WTC11 (cell line): ENCODE measurements around the gene AHSG. TPM values are rescaled to one million over a fixed set of nuclear protein-coding genes. Genes with fewer than 3 reads are reported as not detected.

Source experiments
- ATAC-seq: fragments of 200-7000 bp; cut with Tn5 transposase; 2 replicates; pipeline ENCODE4 v1.10.0; 2021; ENCODE audit warnings: mild to moderate bottlenecking, moderate library complexity
- CTCF ChIA-PET: fragments of 300-600 bp; sonication (Branson Sonifier 250); formaldehyde crosslinking; loops from one replicate; lab custom pipeline; 2021; ENCODE audit warnings: antibody characterized with exemption; lab: Charles Lee
- POLR2A ChIA-PET: fragments of 350-600 bp; sonication (Branson Sonifier 250); formaldehyde crosslinking; loops from one replicate; lab custom pipeline; 2021; ENCODE audit warnings: antibody characterized with exemption; lab: Charles Lee
- DNase-seq: peaks from one replicate; pipeline ENCODE4 v3.0.0; 2021; ENCODE audit warnings: low spot score
- H3K27ac Mint-ChIP-seq: 2 replicates; pipeline ENCODE4 v1.8.0; 2021; ENCODE audit warnings: mixed read lengths
- H3K27me3 Mint-ChIP-seq: 2 replicates; pipeline ENCODE4 v1.8.0; 2021; ENCODE audit warnings: low read depth, mild to moderate bottlenecking, moderate library complexity, mixed read lengths
- H3K36me3 Mint-ChIP-seq: 2 replicates; pipeline ENCODE4 v1.8.0; 2021; ENCODE audit warnings: mixed read lengths
- H3K4me1 Mint-ChIP-seq: 2 replicates; pipeline ENCODE4 v1.8.0; 2022; ENCODE audit warnings: mixed read lengths
- H3K4me3 Mint-ChIP-seq: 2 replicates; pipeline ENCODE4 v1.8.0; 2021; ENCODE audit warnings: mild to moderate bottlenecking, moderate library complexity, mixed read lengths
- H3K9me3 Mint-ChIP-seq: 2 replicates; pipeline ENCODE4 v1.8.0; 2021; ENCODE audit warnings: mixed read lengths
- ELF4 ChIP-seq: sonication (generic); formaldehyde crosslinking; IDR thresholded peaks from 2 replicates; pipeline ENCODE4 v1.8.1; 2022; ENCODE audit warnings: low read depth, mild to moderate bottlenecking, moderate library complexity, missing genetic modification reagents
- EMX1 ChIP-seq: fragments of 250-450 bp; sonication (Bioruptor Pico); IDR thresholded peaks from 2 replicates; pipeline ENCODE4 v1.8.0; 2021; ENCODE audit warnings: mild to moderate bottlenecking
- FOXK1 ChIP-seq: sonication (generic); formaldehyde crosslinking; IDR thresholded peaks from 2 replicates; pipeline ENCODE4 v1.8.0; 2022; ENCODE audit warnings: mild to moderate bottlenecking, moderate library complexity, missing genetic modification reagents
- GTF2I ChIP-seq: fragments of 250-450 bp; sonication (Bioruptor Pico); conservative IDR thresholded peaks from 2 replicates; pipeline ENCODE4 v1.4.0; 2021; ENCODE audit warnings: mild to moderate bottlenecking
- MYBL2 ChIP-seq: sonication (generic); formaldehyde crosslinking; IDR thresholded peaks from 2 replicates; pipeline ENCODE4 v1.8.1; 2023; ENCODE audit warnings: mild to moderate bottlenecking, moderate library complexity, missing genetic modification reagents
- NFATC4 ChIP-seq: fragments of 250-450 bp; sonication (Bioruptor Pico); IDR thresholded peaks from 2 replicates; pipeline ENCODE4 v1.9.0; 2021; ENCODE audit warnings: mild to moderate bottlenecking
- NR2C2 ChIP-seq: sonication (generic); formaldehyde crosslinking; IDR thresholded peaks from 2 replicates; pipeline ENCODE4 v1.8.0; 2022; ENCODE audit warnings: mild to moderate bottlenecking, missing genetic modification reagents
- SMAD3 ChIP-seq: sonication (generic); formaldehyde crosslinking; IDR thresholded peaks from 2 replicates; pipeline ENCODE4 v1.8.0; 2022; ENCODE audit warnings: missing genetic modification reagents, mild to moderate bottlenecking, borderline replicate concordance
- STAT6 ChIP-seq: sonication (generic); formaldehyde crosslinking; conservative IDR thresholded peaks from 2 replicates; pipeline ENCODE4 v1.8.1; 2023; ENCODE audit warnings: mild to moderate bottlenecking, low read depth, missing genetic modification reagents, moderate library complexity
- TEAD1 ChIP-seq: sonication (generic); formaldehyde crosslinking; IDR thresholded peaks from 2 replicates; pipeline ENCODE4 v1.8.0; 2022; ENCODE audit warnings: mild to moderate bottlenecking, missing genetic modification reagents
- TEAD4 ChIP-seq: sonication (generic); formaldehyde crosslinking; IDR thresholded peaks from 2 replicates; pipeline ENCODE4 v1.8.0; 2022; ENCODE audit warnings: mild to moderate bottlenecking, missing genetic modification reagents
- ZNF232 ChIP-seq: sonication (generic); formaldehyde crosslinking; IDR thresholded peaks from 2 replicates; pipeline ENCODE4 v1.8.0; 2022; ENCODE audit warnings: mild to moderate bottlenecking, missing genetic modification reagents
- ZNF396 ChIP-seq: fragments of 250-450 bp; sonication (Bioruptor Pico); IDR thresholded peaks from 2 replicates; pipeline ENCODE4 v1.8.0; 2021; ENCODE audit warnings: mild to moderate bottlenecking, moderate library complexity, borderline replicate concordance
- total RNA-seq: library from RNA; stranded (reverse); gene quantifications from 3 replicates; pipeline ENCODE4 v1.2.3, GENCODE V29; 2021
- TF ChIP-seq, protein P1 (sequence below): fragments of 250-450 bp; sonication (Bioruptor Pico); conservative IDR thresholded peaks from 2 replicates; pipeline ENCODE4 v1.9.0; 2021; ENCODE audit warnings: mild to moderate bottlenecking
- TF ChIP-seq, protein P2 (sequence below): sonication (generic); formaldehyde crosslinking; IDR thresholded peaks from 2 replicates; pipeline ENCODE4 v1.8.1; 2022; ENCODE audit warnings: low read depth, mild to moderate bottlenecking, moderate library complexity, missing genetic modification reagents, borderline replicate concordance
- TF ChIP-seq, protein P3 (sequence below): sonication (generic); formaldehyde crosslinking; IDR thresholded peaks from 2 replicates; pipeline ENCODE4 v1.8.1; 2023; ENCODE audit warnings: mild to moderate bottlenecking, missing genetic modification reagents, moderate library complexity

The AHSG gene
- total RNA-seq, 1 experiment from 2014 or later: 1.9 TPM

GRCh38 chr3:186589856-186590579 lies 22.8 kb upstream of the AHSG start:
- ChIA-PET POLR2A (interaction anchor here (0.7 to 1.1 kb wide), 2 partner anchors 27 to 194 kb away, joined by 4 read pairs; no protein-coding TSS in a partner anchor), CTCF (interaction anchor here (0.6 to 1.9 kb wide), 17 partner anchors 13 to 575 kb away, joined by 3 to 21 read pairs (median 3); partner anchors contain the start of genes DNAJB11 and RFC4)
- Mint-ChIP-seq H3K4me3 (no peak overlapping the region), H3K27me3 (no peaks in the 10 kb centered on the region), H3K9me3 (no peaks in the 10 kb centered on the region), H3K27ac (no peak overlapping the region), H3K36me3 (peaks cover 10% of the 10 kb centered on the region), H3K4me1 (no peaks in the 10 kb centered on the region)
- ATAC-seq (no peak), DNase-seq (no peak)
- TF ChIP-seq STAT6 (CRISPR knock-in tag): no peak
- TF ChIP-seq, protein P1, sequence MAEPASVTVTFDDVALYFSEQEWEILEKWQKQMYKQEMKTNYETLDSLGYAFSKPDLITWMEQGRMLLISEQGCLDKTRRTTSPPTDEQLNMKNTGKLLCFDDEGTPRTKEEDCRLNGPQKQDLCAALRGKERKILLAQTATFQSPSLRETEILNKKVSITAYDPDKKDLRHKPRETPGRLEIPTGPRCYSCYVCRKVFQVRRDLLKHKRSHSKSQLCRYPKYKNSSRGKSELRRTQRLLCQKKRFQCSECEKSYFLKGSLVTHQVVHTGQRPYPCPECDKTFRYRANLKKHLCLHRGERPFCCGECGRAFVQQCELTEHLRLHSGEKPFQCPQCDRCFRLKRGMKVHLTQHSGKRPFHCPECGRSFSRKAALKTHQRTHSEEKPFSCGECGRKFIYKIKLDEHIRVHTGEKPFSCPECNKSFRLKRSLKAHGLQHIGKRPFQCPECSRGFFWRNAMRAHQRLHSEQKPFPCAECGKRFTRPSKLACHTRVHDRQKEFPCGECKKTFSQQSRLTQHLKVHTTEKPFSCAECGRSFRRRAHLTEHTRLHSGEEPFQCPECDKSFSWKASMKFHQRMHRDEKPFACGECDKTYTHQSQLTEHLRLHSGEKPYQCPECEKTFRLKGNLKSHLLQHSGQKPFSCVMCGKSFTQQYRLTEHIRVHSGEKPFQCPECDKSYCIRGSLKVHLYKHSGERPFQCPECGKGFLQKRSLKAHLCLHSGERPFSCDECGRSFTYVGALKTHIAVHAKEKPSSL (CRISPR knock-in tag): no peak
- TF ChIP-seq, protein P2, sequence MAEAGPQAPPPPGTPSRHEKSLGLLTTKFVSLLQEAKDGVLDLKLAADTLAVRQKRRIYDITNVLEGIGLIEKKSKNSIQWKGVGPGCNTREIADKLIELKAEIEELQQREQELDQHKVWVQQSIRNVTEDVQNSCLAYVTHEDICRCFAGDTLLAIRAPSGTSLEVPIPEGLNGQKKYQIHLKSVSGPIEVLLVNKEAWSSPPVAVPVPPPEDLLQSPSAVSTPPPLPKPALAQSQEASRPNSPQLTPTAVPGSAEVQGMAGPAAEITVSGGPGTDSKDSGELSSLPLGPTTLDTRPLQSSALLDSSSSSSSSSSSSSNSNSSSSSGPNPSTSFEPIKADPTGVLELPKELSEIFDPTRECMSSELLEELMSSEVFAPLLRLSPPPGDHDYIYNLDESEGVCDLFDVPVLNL (CRISPR knock-in tag): no peak
- TF ChIP-seq, protein P3, sequence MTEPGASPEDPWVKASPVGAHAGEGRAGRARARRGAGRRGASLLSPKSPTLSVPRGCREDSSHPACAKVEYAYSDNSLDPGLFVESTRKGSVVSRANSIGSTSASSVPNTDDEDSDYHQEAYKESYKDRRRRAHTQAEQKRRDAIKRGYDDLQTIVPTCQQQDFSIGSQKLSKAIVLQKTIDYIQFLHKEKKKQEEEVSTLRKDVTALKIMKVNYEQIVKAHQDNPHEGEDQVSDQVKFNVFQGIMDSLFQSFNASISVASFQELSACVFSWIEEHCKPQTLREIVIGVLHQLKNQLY (CRISPR knock-in tag): no peak
- TF ChIP-seq MYBL2: no peak
- no peak for TF ChIP-seq TEAD4
- TF ChIP-seq ZNF396: no peak
- no peak for TF ChIP-seq NFATC4 (CRISPR knock-in tag)
- TF ChIP-seq EMX1 (CRISPR knock-in tag): no peak
- no peak for TF ChIP-seq SMAD3 (CRISPR knock-in tag)
- TF ChIP-seq GTF2I (CRISPR knock-in tag): no peak

GRCh38 chr3:186590580-186591295 lies 22.1 kb upstream of the AHSG start:
- H3K4me3 Mint-ChIP-seq: no peak overlapping the region
- H3K27me3 Mint-ChIP-seq: no peaks in the 10 kb centered on the region
- DNase-seq (no peak), ATAC-seq (no peak)
- ChIA-PET POLR2A (no interaction called here), CTCF (interaction anchor here (0.8 to 1.9 kb wide), 5 partner anchors 12 to 549 kb away, joined by 3 to 21 read pairs (median 3); partner anchors contain the start of gene RPL39L)
- no peaks in the 10 kb centered on the region for H3K4me1 Mint-ChIP-seq
- H3K9me3 Mint-ChIP-seq: no peaks in the 10 kb centered on the region
- TF ChIP-seq ZNF232 (CRISPR knock-in tag) (no peak), ELF4 (CRISPR knock-in tag) (no peak)
- no peak overlapping the region for H3K27ac Mint-ChIP-seq
- H3K36me3 Mint-ChIP-seq: peaks cover 4% of the 10 kb centered on the region

- peaks cover 6% of the 10 kb centered on the region for H3K4me1 Mint-ChIP-seq
- ATAC-seq: no peak
- no peak overlapping the region for H3K27ac Mint-ChIP-seq
- H3K36me3 Mint-ChIP-seq: no peaks in the 10 kb centered on the region
- TF ChIP-seq ELF4 (CRISPR knock-in tag) (no peak), FOXK1 (no peak), NR2C2 (CRISPR knock-in tag) (no peak), TEAD1 (CRISPR knock-in tag) (no peak)
- TF ChIP-seq, protein P2 (CRISPR knock-in tag): no peak
- ChIA-PET POLR2A (no interaction called here), CTCF (interaction anchor here (1.4 to 1.5 kb wide), 2 partner anchors 22 to 24 kb away, joined by 4 to 6 read pairs; no protein-coding TSS in a partner anchor)
- H3K4me3 Mint-ChIP-seq: no peak overlapping the region
- no peaks in the 10 kb centered on the region for H3K9me3 Mint-ChIP-seq
- no peak for DNase-seq
- H3K27me3 Mint-ChIP-seq: peaks cover under 1% of the 10 kb centered on the region; the same call in 1 of the 2 replicates
Measured at GRCh38 chr3:186592682-186593081, 20.2 kb upstream of the AHSG start.
